HepG2 (cell line): ENCODE results near the gene IL17RC. TPM values are rescaled to one million over a fixed set of nuclear protein-coding genes. Genes with fewer than 3 reads are reported as not detected.

ENCODE experiments used
- FOSL1 ChIP-seq: sonication (generic); formaldehyde crosslinking; IDR thresholded peaks from 2 replicates; pipeline ENCODE4 v1.9.0; 2021; ENCODE audit warnings: missing genetic modification reagents, borderline replicate concordance
- GABPB1 ChIP-seq: IDR thresholded peaks from 2 replicates; pipeline ENCODE4 v1.6.1; 2016; ENCODE audit warnings: mild to moderate bottlenecking, missing genetic modification reagents, moderate library complexity, missing compliant biosample characterization
- GATAD2A ChIP-seq: IDR thresholded peaks from 2 replicates; pipeline ENCODE4 v1.6.1; 2016
- HIC2 ChIP-seq: sonication (generic); formaldehyde crosslinking; IDR thresholded peaks from 2 replicates; pipeline ENCODE4 v1.9.0; 2022; ENCODE audit warnings: low read depth, missing genetic modification reagents
- HNRNPLL ChIP-seq: fragments of 200-400 bp; formaldehyde crosslinking; IDR thresholded peaks from 2 replicates; pipeline ENCODE4 v1.6.1; 2017; ENCODE audit warnings: mild to moderate bottlenecking, low read depth, low read length; ENCODE audit not compliant: poor library complexity, severe bottlenecking
- KDM2A ChIP-seq: sonication (generic); formaldehyde crosslinking; IDR thresholded peaks from 2 replicates; pipeline ENCODE4 v1.4.0; 2020; ENCODE audit warnings: low read depth, missing genetic modification reagents, borderline replicate concordance
- NFYC ChIP-seq: IDR thresholded peaks from 2 replicates; pipeline ENCODE4 v1.6.1; 2016; ENCODE audit warnings: missing genetic modification reagents, missing compliant biosample characterization
- REL ChIP-seq: sonication (generic); formaldehyde crosslinking; conservative IDR thresholded peaks from 2 replicates; pipeline ENCODE4 v1.8.0; 2022; ENCODE audit warnings: mild to moderate bottlenecking, missing genetic modification reagents, moderate library complexity
- SNAI1 ChIP-seq: sonication (generic); formaldehyde crosslinking; IDR thresholded peaks from 2 replicates; pipeline ENCODE4 v1.5.0; 2020; ENCODE audit warnings: mild to moderate bottlenecking, missing genetic modification reagents, borderline replicate concordance
- SP2 ChIP-seq: sonication (generic); formaldehyde crosslinking; IDR thresholded peaks from 2 replicates; pipeline ENCODE4 v1.5.1; 2020; ENCODE audit warnings: mild to moderate bottlenecking, missing genetic modification reagents
- TCF12 ChIP-seq, 2 experiments: fragments of 450-650 bp in 1 of 2; sonication (generic) in 1 of 2; formaldehyde crosslinking in 1 of 2; IDR thresholded peaks; 2 replicates each; pipeline versions ENCODE4 v1.6.1 to v1.8.0; 2017 to 2022; ENCODE audit warnings: antibody characterized with exemption in 1 of 2, mild to moderate bottlenecking in 1 of 2, missing genetic modification reagents in 1 of 2, moderate library complexity in 1 of 2
- ZFP36 ChIP-seq: fragments of 150-350 bp; IDR thresholded peaks from 2 replicates; pipeline ENCODE4 v1.6.1; 2018; ENCODE audit warnings: borderline replicate concordance, low read length, low read depth; ENCODE audit not compliant: partially characterized antibody
- ZFYVE20 ChIP-seq: sonication (generic); formaldehyde crosslinking; IDR thresholded peaks from 2 replicates; pipeline ENCODE4 v1.8.0; 2023; ENCODE audit warnings: low read depth, mild to moderate bottlenecking, moderate library complexity, missing genetic modification reagents, borderline replicate concordance
- ZNF124 ChIP-seq: sonication (generic); formaldehyde crosslinking; IDR thresholded peaks from 2 replicates; pipeline ENCODE4 v1.4.0; 2020; ENCODE audit warnings: missing genetic modification reagents
- ZNF256 ChIP-seq: sonication (generic); formaldehyde crosslinking; conservative IDR thresholded peaks from 2 replicates; pipeline ENCODE4 v1.4.0; 2020; ENCODE audit warnings: missing genetic modification reagents
- ZNF605 ChIP-seq: sonication (generic); formaldehyde crosslinking; IDR thresholded peaks from 2 replicates; pipeline ENCODE4 v1.8.0; 2022; ENCODE audit warnings: mild to moderate bottlenecking, missing genetic modification reagents
- ZSCAN30 ChIP-seq: sonication (generic); formaldehyde crosslinking; IDR thresholded peaks from 2 replicates; pipeline ENCODE4 v1.5.0; 2020; ENCODE audit warnings: mild to moderate bottlenecking, missing genetic modification reagents
- polyA plus RNA-seq, 8 experiments: library from polyadenylated mRNA; depleted of rRNA in 3 of 8; stranded (reverse) in 7 of 8; unstranded in 1 of 8; fragments of >200 nt; fragmentation: Illumina TruSeq in 4 of 8; extraction: Trizol in 4 of 8; gene quantifications; 2 replicates each; pipeline versions ENCODE4 v1.2.1 to v1.2.3, GENCODE V29; 2011 to 2016; ENCODE audit warnings: low read depth in 4 of 8, missing spikeins in 1 of 8, mixed read lengths in 1 of 8; ENCODE audit not compliant: insufficient read depth in 1 of 8
- total RNA-seq, 5 experiments: library from RNA; depleted of rRNA; stranded (reverse); fragments of >200 nt; fragmentation: Illumina TruSeq; extraction: Trizol; gene quantifications; 2 replicates each; pipeline ENCODE4 v1.2.3, GENCODE V29; 2016; ENCODE audit warnings: low read depth in 1 of 5
- TF ChIP-seq, protein P1 (sequence below): sonication (generic); formaldehyde crosslinking; IDR thresholded peaks from 2 replicates; pipeline ENCODE4 v1.4.0; 2020; ENCODE audit warnings: missing genetic modification reagents
- TF ChIP-seq, protein P2 (sequence below): sonication (generic); formaldehyde crosslinking; IDR thresholded peaks from 2 replicates; pipeline ENCODE4 v1.8.1; 2023; ENCODE audit warnings: mild to moderate bottlenecking, moderate library complexity, missing genetic modification reagents

IL17RC gene
- total and polyA plus RNA-seq, 2 of the 13 experiments (the other 11 are each of a cell fraction or from before 2014, with no cell fraction given): 20.7 to 24.0 TPM

GRCh38 chr3:9914559-9915253, 2.2 kb upstream of the IL17RC start (continued):
- TF ChIP-seq, protein P1, sequence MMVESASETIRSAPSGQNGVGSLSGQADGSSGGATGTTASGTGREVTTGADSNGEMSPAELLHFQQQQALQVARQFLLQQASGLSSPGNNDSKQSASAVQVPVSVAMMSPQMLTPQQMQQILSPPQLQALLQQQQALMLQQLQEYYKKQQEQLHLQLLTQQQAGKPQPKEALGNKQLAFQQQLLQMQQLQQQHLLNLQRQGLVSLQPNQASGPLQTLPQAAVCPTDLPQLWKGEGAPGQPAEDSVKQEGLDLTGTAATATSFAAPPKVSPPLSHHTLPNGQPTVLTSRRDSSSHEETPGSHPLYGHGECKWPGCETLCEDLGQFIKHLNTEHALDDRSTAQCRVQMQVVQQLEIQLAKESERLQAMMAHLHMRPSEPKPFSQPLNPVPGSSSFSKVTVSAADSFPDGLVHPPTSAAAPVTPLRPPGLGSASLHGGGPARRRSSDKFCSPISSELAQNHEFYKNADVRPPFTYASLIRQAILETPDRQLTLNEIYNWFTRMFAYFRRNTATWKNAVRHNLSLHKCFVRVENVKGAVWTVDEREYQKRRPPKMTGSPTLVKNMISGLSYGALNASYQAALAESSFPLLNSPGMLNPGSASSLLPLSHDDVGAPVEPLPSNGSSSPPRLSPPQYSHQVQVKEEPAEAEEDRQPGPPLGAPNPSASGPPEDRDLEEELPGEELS (CRISPR knock-in tag): 0 out of 2 replicates have a peak, but pooled peaks have one; percentile 32
- TF ChIP-seq GABPB1 (no peak), ZFP36 (no peak), HNRNPLL (no peak), HIC2 (CRISPR knock-in tag) (peak; percentile 41; the same call in 1 of the 2 replicates), GATAD2A (CRISPR knock-in tag) (peak; percentile 35; the same call in 1 of the 2 replicates), SP2 (CRISPR knock-in tag) (no peak), FOSL1 (CRISPR knock-in tag) (peak; percentile 28; the same call in 1 of the 2 replicates), REL (CRISPR knock-in tag) (0 out of 2 replicates have a peak, but pooled peaks have one; percentile 18), ZFYVE20 (CRISPR knock-in tag) (no peak), ZNF256 (CRISPR knock-in tag) (0 out of 2 replicates have a peak, but pooled peaks have one; percentile 76), SNAI1 (0 out of 2 replicates have a peak, but pooled peaks have one; percentile 26), ZNF124 (CRISPR knock-in tag) (0 out of 2 replicates have a peak, but pooled peaks have one; percentile 77), ZNF605 (CRISPR knock-in tag) (peak; percentile 57; the same call in 1 of the 2 replicates), KDM2A (peak; percentile 9; the same call in 1 of the 2 replicates), TCF12 (IDR thresholded peaks at IDR 0.05) (no peak), TCF12 (CRISPR knock-in tag; IDR thresholded peaks at IDR 0.05) (no peak), ZSCAN30 (CRISPR knock-in tag) (0 out of 2 replicates have a peak, but pooled peaks have one; percentile 28), NFYC (peak; percentile 38; the same call in 1 of the 2 replicates)
- TF ChIP-seq, protein P2, sequence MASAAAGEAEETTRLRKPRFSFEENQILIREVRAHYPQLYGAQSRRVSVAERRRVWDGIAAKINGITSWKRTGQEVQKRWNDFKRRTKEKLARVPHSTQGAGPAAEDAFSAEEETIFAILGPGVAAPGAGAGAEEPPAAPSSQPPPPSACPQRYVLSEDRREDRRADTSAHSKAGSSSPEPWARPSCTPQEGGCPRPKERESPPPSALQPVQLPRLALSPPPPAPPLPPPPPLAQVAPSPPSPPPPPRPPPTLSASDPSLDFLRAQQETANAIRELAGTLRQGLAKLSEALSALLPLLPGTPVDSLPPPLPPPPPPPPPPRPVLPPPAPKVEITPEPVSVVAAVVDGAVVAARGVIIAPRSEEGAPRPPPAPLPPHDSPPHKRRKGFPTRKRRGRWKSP (CRISPR knock-in tag): no peak
